Lung (tissue), 12 donors: Measurements from ENCODE around the gene EHBP1. TPM values are rescaled to one million over a fixed set of nuclear protein-coding genes. Genes with fewer than 3 reads are reported as not detected.

Experiments used
- ATAC-seq: fragments of 200-7000 bp; cut with Tn5 transposase; one replicate; pipeline ENCODE4 v1.9.1; 2020; ENCODE audit warnings: moderate number of reproducible peaks; ENCODE audit not compliant: insufficient read depth, low FRiP score
- DNase-seq, 3 donors: peaks; one replicate each; pipeline ENCODE4 v3.0.0-alpha.2; 2013 to 2017
- H3K27ac ChIP-seq, 2 donors: one replicate each; pipeline ENCODE4 v1.5.1; 2013; ENCODE audit warnings: mild to moderate bottlenecking in 2 of 2, moderate library complexity in 2 of 2, control low read depth in 1 of 2, inconsistent platforms in 1 of 2, low read depth in 1 of 2, low read length in 1 of 2
- H3K27me3 ChIP-seq, 3 donors: one replicate each; pipeline ENCODE4 v1.5.1; 2013; ENCODE audit warnings: low read length in 2 of 3; ENCODE audit not compliant: control insufficient read depth in 3 of 3, insufficient read depth in 3 of 3
- H3K36me3 ChIP-seq, 4 donors: one replicate each; pipeline ENCODE4 v1.5.1; 2013; ENCODE audit warnings: low read length in 4 of 4, mild to moderate bottlenecking in 1 of 4, moderate library complexity in 1 of 4; ENCODE audit not compliant: control insufficient read depth in 4 of 4, insufficient read depth in 4 of 4
- H3K4me1 ChIP-seq, 5 donors: one replicate each; pipeline ENCODE4 v1.5.1; 2013; ENCODE audit warnings: low read length in 5 of 5, mild to moderate bottlenecking in 2 of 5, moderate library complexity in 1 of 5; ENCODE audit not compliant: control insufficient read depth in 5 of 5, insufficient read depth in 5 of 5
- H3K4me3 ChIP-seq: one replicate; pipeline ENCODE4 v1.5.1; 2013; ENCODE audit warnings: mild to moderate bottlenecking, control low read depth, moderate library complexity
- H3K9ac ChIP-seq, 2 donors: one replicate each; pipeline ENCODE4 v1.5.1; 2013; ENCODE audit warnings: low read length in 2 of 2, control low read depth in 1 of 2; ENCODE audit not compliant: insufficient read depth in 1 of 2
- H3K9me3 ChIP-seq, 4 donors: one replicate each; pipeline ENCODE4 v1.5.1; 2013; ENCODE audit warnings: low read length in 3 of 4, mild to moderate bottlenecking in 1 of 4, moderate library complexity in 1 of 4; ENCODE audit not compliant: control insufficient read depth in 4 of 4, insufficient read depth in 3 of 4
- WGBS, 2 donors: extraction: QIAGEN DNeasy Blood & Tissue Kit; methylation state at CpG; one replicate each; pipeline ENCODE4 v1.1.7; 2013; 5-methylcytosine and 5-hydroxymethylcytosine counted together
- polyA plus RNA-seq, 2 donors: library from polyadenylated mRNA; stranded (reverse); fragments of 200-250 nt; gene quantifications; one replicate each; pipeline ENCODE4 v1.2.1, GENCODE V29; 2013
- total RNA-seq, 2 donors: library from RNA; depleted of rRNA in 1 of 2; stranded (reverse); fragments of >200 nt in 1 of 2; gene quantifications; one replicate each; pipeline ENCODE4 v1.2.1, GENCODE V29; 2014 to 2021
- TF ChIP-seq, protein P1 (sequence below): IDR thresholded peaks from 2 replicates; pipeline ENCODE4 v1.5.1; 2012; ENCODE audit warnings: mild to moderate bottlenecking; ENCODE audit errors: control extremely low read depth, extremely low read depth
- donor health status: control.
- donor health status: control.
- donor health status: Bipolar disorder and iron deficiency.
- donor health status: healthy.
- donor health status: DM: yes; HTN: yes; CAD: no.

EHBP1 gene
- total and polyA plus RNA-seq, 4 donors: 7.9 to 83.2 (median 22.7) TPM

DNA sequence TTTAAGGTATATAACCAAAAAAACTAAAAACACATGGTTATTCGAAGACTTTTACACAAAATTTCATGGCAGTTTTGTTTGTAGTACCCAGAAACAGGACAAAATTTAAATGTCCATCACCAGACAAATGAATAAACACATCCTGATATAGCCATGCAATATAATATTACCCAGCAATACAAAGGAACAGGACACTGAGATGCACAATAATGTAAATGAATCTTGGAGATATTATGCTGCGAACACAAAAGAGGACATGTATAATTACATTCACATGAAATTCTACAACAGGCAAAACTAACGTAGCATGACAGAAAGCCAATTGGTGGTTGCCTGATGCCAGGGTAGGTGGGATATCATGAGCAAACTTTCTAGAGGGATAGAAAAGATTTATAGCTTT, 252.7 kb downstream of the EHBP1 start:
- H3K27me3 ChIP-seq: no peaks in the 10 kb centered on the region
- H3K9ac ChIP-seq: no peak overlapping the region
- no peak overlapping the region for H3K4me3 ChIP-seq
- no peak overlapping the region for H3K27ac ChIP-seq
- TF ChIP-seq, protein P1, sequence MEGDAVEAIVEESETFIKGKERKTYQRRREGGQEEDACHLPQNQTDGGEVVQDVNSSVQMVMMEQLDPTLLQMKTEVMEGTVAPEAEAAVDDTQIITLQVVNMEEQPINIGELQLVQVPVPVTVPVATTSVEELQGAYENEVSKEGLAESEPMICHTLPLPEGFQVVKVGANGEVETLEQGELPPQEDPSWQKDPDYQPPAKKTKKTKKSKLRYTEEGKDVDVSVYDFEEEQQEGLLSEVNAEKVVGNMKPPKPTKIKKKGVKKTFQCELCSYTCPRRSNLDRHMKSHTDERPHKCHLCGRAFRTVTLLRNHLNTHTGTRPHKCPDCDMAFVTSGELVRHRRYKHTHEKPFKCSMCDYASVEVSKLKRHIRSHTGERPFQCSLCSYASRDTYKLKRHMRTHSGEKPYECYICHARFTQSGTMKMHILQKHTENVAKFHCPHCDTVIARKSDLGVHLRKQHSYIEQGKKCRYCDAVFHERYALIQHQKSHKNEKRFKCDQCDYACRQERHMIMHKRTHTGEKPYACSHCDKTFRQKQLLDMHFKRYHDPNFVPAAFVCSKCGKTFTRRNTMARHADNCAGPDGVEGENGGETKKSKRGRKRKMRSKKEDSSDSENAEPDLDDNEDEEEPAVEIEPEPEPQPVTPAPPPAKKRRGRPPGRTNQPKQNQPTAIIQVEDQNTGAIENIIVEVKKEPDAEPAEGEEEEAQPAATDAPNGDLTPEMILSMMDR: no peak
- ATAC-seq (no peak), DNase-seq (no peak)
- no peaks in the 10 kb centered on the region for H3K4me1 ChIP-seq
- H3K36me3 ChIP-seq: peaks cover 0 to 12% (median 6%) of the 10 kb centered on the region in 4 donors
- 97% methylated on average over 3 of the region's 3 CpGs for WGBS, 2 donors
- no peaks in the 10 kb centered on the region for H3K9me3 ChIP-seq

DNA sequence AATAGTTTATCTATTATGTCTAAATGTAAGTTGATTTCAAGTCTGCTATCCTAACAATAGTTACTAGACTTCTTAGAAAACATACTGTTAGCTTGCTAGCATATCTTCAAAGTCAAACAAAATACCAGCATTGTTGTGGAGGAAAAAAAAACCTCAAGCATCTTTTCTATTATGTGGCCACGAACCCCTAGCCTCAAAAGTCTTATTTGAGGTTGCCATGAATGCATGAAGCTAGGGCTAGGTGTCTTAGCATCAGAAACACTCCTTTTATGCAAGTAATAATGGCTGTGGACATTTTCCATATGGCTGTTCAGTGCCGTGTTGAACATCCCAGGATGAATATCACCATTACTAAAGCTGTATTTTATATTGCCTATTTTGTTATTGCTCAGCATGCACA, 258.5 kb downstream of the EHBP1 start:
- Histone ChIP-seq H3K27ac (no peak overlapping the region), H3K4me3 (no peak overlapping the region), H3K9ac (no peak overlapping the region), H3K36me3 (no peaks in the 10 kb centered on the region), H3K9me3 (no peaks in the 10 kb centered on the region), H3K27me3 (no peaks in the 10 kb centered on the region), H3K4me1 (peaks cover 0 to 10% (median 0%) of the 10 kb centered on the region in 5 donors)
- TF ChIP-seq, protein P1: no peak
- no peak for ATAC-seq
- WGBS, 2 donors: 90 to 91% methylated on average over 2 of the region's 2 CpGs
- DNase-seq: no peak

DNA sequence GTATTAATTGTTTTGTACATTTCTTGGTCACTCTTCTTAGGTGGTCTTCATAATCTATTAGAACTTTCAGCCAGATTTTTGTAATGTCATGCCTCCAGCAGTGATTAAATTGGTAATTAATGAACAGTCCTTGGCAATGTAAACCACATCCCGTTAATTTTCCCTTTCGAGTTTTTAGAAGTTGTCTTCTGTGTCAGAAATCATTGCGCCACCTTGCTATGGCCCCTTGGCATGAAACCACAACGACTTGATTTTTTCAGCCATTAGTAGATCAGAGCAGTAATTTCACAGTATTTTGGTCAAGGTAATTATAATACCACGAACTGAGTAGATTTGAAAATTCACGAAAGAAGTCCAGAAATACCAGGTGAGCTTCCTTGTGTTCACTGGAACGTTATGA, 259.2 kb downstream of the EHBP1 start:
- no peak overlapping the region for H3K4me3 ChIP-seq
- H3K9ac ChIP-seq: no peak overlapping the region
- ATAC-seq (no peak), DNase-seq (peak; percentile 13 to 44 (median 42))
- H3K27me3 ChIP-seq: no peaks in the 10 kb centered on the region
- no peaks in the 10 kb centered on the region for H3K9me3 ChIP-seq
- no peak overlapping the region for H3K27ac ChIP-seq
- TF ChIP-seq, protein P1: no peak
- WGBS, 2 donors: 86 to 92% methylated on average over 7 of the region's 7 CpGs
- no peaks in the 10 kb centered on the region for H3K36me3 ChIP-seq
- peaks cover 0 to 10% (median 0%) of the 10 kb centered on the region in 5 donors for H3K4me1 ChIP-seq

DNA sequence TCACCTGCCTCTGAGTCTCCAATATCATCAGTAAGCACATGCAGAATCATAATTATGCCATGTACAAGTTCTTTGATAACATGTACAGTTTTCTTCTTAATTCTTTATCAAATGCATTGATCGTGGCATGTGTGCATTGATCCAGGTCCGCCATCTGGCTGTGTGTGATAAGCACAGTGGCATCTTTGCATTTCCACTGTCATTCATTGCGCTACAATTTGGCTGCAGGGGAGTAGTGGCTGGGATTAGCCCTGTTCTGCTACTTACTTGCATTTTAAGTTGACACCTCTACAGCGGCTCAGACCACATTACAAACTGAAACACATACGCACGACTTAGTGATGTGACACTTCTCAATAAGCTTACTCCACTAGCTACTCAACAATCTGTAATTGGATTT, 261.5 kb downstream of the EHBP1 start:
- Histone ChIP-seq H3K9me3 (no peaks in the 10 kb centered on the region), H3K36me3 (no peaks in the 10 kb centered on the region), H3K4me1 (peaks cover 0 to 10% (median 0%) of the 10 kb centered on the region in 5 donors), H3K4me3 (no peak overlapping the region), H3K9ac (no peak overlapping the region), H3K27ac (no peak overlapping the region), H3K27me3 (no peaks in the 10 kb centered on the region)
- WGBS, 2 donors: 97% methylated on average over 6 of the region's 6 CpGs
- ATAC-seq (no peak), DNase-seq (no peak)
- TF ChIP-seq, protein P1: no peak
